ENCODE results near the gene SAPCD1.
A peak's percentile ranks its signal among the peaks of the same experiment; 100 is the strongest.
"Not testable (repeated sequence)": the region's sequence is repeated elsewhere in the genome, so short reads cannot be mapped to it uniquely, and the experiment has no call there.

Gene SAPCD1

DNA sequence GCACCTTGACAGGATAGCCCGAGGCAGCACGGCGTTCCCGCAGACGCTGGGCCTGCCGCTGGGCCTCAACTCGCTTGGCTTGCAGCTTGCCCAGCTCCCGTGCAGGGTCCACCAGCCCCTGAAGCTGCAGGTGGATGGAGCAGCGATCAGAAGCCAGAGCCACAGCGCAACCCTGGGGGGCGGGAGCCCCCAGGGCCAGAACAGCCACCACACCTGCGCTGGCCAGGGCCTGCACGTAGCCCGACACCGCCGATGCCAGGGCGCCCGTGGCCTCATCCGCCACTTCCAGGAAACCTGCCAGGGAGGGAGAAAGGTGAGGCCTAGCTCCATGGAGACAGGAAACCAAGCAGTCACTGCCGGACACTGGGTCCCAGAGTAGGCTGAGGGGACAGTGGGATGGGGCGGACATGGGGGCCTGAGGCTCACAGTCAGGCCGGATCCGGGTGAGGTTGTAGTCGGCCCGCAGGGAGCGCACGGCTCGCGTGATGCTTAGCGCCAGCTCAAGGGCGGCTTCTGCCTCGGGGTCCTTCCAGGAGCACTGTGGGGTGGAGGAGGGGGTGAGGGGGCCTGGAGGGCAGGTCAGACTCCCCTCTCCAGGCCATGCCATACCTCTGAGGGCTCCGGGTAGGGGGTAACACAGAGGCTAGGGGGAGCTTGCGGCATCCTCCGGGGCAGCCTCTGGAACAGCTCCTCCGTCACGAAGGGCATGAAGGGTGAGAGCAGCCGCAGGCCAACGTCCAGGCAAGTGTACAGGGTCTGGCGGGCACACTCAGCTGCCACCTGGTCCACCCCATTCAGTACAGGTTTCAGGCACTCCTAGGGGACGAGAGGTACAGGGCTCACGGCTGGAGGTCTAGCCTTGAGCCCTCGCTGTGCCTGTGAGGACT, 16.8 kb downstream of the SAPCD1 start:
- DNase-seq (ENCODE audit: low read depth), result no peak

GRCh38 chr6:31779908-31780307, 17.5 kb downstream of the SAPCD1 start:
- DNase-seq (ENCODE audit: low read depth), result no peak

DNA sequence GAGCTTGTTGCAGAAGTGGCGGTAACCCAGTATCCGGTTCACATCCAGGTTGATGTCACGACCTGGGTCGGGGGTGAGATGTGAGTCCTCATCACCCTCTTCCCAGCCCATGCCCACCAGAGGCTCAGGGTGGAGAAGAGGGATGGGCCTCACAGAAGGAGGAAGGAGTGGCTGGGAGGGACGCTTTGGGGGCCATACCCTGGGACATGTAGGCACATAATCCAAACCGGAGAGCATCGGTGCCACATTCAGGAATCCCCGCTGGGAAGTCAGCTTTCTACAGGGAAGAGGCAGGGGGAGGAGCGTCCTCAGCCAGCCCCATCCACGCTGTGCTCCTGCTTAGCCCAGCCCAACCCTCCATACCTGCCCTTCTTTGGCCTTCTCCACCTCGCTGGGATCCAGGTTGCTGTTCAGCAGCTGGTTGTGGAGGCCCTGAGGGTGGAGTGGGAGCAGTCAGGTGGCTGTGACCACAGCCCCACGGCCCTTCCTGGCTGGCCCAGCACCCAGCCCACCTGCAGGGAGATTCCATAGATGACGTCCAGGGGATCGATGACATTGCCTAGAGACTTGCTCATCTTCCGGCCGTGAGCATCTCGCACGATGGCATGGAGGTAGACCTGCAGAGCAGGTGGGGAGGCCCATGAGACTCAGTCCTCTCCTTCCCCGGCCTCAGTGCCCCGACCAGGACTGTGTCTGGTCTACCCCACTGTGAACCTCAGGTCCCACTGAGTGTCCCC, 18.2 kb downstream of the SAPCD1 start:
- DNase-seq (ENCODE audit: low read depth), result no peak

GRCh38 chr6:31781244-31782125, 19.0 kb downstream of the SAPCD1 start:
- no peak for DNase-seq (ENCODE audit: low read depth)

DNA sequence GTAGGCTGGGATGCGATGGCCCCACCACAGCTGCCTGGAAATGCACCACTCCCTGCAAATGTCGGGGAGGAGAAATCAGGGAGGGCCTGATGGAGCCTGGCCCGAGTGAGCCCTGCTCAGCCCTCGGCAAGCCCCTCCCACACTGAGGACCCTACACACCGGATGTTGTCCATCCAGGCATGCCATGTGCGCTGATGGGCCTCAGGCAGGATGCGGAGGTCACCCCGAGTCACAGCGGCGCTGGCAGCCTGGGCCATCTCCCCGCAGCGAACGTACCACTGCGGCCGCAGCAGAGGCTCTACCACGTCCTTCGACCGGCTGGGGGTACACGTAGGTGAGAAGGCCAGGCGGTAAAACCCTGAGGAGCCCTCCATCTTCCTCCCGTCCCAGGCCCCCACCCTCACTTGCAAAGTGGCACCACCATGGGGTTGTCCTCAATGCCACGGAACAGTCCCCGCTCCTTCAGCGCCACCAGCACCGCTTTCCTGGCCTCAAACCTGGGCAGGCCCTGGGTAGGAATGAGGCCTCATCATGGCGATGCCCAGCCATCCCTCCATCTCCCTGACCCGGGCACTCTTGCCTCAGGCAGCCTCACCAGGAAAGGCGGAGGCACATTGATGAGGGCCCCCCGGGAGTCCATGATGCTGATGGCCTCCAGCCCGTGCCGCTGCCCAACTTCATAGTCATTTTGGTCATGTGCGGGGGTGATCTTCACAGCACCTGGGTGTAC, 19.8 kb downstream of the SAPCD1 start:
- DNase-seq (ENCODE audit: low read depth), result no peak

DNA sequence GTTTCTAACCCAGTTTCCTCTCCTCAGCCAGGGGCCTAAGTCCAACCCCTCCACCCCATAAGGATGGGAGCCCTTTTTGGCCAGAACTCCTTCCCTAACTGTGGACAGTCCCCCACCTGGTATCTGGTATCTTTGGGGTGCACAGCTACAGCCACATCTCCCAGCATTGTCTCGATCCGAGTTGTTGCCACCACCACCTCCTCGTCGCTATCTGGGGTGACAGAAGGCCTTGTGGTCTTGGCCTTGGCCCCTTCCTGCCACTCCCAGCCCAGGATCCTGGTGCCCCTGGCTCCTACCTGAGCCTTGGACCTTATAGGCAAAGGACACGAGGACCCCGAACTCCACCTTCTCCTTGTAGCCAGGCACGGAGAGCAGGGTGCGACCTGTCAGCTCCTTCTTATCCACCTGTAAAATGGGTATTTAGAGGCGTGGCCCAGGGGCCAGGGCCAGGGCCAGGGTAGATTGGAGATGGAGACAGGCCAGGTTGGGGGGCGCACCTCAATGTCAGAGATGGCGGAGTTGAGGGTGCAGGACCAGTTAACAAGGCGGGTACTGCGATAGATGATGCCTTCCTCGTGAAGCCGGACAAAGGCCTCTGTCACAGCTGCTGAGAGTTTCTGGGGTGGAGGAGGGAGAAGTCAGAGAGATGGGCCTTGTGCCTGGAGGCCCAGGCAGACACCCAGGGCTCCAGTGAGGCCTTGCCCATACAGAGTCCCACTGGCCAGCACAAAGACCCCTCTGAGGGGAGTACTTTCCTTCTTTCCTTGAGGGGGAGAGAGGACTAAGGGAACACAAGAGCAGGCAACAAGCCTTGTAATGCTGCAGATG, 21.9 kb downstream of the SAPCD1 start:
- no peak for DNase-seq (ENCODE audit: low read depth)

DNA sequence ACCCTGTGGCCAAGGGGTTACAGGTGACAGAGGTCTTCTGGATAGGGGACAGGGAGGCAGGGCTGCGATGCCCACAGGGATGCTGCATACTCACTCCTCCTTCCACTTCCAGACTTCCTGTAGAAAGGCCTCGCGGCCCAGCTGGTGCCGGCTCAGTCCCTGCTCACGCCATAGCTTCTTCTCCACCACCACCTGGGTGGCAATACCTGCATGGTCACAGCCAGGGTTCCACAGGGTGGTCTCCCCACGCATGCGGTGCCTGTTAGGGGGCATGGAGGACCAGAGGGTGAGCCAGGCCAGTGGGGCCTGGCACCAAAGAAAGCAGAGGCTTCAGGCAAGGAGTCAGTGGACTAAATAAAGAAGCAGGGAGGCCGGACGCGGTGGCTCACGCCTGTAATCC, 23.0 kb downstream of the SAPCD1 start:
- DNase-seq (ENCODE audit: low read depth), result no peak

DNA sequence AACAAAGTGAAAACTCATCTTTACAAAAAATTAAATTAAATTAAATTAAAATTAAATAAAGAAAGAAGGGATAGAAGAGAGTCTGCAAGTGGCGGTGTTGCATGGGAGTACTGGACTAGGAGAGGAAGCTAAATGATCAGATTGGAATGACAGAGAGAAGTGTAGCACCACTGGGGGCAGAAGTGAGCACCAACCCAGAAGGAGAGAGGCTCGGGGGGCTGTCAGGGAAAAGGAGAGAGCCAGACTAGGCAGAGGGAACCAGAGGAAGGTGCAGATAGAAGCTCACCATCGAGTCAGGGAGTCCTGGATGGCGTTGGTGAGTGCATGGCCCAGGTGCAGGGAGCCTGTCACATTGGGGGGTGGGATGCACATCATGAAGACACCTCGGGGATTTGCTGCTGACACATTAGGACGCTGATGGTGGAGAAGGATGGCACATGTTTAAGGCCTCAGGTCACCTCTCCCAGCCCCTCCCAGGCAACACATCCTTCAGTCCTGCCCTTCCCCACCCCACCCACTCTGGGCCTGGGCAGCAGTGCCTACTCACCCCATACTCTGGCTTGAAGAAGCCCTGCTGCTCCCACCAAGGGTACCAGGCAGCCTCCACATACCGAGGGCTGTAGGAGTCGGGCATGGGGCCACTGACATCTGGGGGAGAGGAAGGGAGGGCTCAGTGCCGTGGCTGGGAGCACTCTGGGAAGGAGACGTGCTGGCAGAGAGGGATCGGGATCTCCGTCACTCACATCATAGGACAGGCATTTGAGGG, 29.1 kb downstream of the SAPCD1 start:
- DNase-seq (ENCODE audit: low read depth), result no peak

DNA sequence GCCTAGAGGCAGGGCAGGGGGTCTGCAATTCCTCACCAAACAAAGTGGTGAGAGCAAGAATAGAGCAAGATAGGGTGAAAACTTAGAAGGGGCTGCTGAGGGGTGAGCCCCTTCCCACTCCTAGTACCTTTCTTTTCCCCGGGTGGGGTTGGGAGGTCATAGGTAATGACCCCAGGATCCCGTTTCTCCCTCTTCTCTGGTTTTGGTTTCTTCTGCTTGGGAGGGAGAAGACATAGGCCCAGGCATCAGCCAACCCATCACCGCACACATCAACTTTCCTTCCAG, 29.6 kb downstream of the SAPCD1 start:
- no peak for DNase-seq (ENCODE audit: low read depth)

DNA sequence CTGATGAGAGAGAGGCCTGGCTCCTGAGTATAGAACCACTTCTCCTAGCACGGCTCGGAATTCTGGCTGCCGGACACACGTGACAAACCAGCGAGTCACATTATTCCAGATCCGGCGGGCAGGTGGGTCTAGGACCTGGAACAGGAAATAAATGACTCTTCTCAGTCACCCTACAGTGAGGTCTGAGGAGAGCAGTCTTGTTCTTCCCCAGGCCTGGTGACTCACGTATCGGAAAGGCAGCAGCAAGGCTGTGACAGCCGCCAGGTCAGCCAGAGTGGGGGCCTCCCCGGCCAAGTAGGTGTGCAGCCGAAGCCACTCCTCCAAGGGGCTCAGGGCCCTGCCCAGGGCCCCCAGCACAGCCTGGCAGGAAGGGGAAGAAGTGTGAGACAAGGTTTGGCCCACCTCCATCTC, 30.3 kb downstream of the SAPCD1 start:
- DNase-seq (ENCODE audit: low read depth), result no peak

DNA sequence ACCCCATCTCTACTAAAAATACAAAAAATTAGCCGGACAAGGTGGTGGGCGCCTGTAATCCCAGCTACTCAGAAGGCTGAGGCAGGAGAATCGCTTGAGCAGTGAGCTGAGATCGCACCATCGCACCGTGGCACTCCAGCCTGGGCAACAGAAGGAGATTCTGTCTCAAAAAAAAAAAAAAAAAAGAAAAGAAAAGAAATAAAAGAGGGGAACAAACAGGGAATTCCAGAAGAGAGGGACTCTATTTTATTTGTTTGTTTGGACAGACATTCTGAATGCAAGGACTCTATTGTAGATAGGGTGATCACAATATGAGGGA, 31.4 kb downstream of the SAPCD1 start:
- not testable (repeated sequence) for DNase-seq (ENCODE audit: low read depth)

DNA sequence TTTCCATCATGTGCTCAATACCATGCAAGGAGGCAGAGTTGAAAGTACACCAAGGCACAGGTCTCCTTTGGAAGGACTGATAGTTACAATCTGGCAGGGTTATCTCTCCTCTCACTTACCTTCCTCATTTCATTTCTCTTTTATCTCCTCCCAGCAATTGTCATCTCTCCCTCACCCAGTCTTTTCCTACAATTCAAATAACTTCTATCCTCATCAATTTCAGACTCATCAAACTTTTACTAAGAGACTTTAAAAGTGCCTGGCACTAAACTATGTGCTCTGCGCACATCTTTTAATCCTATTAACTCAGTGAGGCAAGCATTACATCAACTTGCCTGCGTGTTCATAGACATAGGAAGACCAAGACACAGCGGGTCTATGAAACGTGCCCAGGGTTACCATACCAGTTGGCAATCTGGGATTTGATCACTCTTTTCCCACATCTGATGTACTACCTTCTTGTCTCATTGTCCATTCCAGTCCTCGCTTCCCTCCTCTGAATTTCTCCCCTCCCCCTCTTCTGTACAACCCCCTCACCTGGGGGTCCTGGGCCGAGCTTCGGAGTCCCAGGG, 31.9 kb downstream of the SAPCD1 start:
- DNase-seq (ENCODE audit: low read depth), result no peak

DNA sequence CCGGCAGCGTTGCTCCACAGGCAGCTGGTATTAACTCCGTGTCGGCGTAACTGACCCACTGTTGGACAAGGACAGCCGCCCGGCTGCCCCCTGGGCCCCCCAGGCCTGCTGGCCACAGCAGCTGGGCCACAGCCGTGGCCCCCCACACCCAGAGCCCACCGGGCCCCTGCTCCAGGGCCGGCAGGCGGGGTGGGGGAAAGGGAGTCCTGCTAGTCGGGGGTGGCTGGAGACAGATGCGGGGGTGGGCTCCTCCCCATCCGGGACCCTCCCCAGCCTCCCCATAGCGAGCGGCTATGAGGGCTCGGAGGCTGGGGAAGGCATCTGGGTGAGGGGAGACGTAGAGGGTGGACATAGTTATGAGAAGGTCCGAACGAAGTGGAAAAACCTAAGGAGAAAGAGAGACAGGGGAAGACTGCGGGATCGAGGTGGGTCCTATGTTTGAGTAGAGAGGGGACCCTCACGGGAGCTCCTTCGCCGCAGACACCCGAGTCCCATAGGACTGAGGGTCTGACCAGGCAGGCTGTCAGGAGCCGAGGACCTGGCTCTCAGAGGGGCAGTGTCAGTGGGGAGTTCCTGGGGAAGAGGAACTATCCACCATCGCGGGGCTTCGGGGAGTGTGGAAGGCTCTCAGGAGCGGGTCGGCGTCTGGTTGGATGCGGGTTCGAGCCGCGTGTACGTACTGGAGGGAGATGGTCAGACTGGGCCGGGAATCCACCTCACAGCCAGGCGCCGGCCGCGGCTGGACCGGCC, 32.6 kb downstream of the SAPCD1 start:
- no peak for DNase-seq (ENCODE audit: low read depth)

DNA sequence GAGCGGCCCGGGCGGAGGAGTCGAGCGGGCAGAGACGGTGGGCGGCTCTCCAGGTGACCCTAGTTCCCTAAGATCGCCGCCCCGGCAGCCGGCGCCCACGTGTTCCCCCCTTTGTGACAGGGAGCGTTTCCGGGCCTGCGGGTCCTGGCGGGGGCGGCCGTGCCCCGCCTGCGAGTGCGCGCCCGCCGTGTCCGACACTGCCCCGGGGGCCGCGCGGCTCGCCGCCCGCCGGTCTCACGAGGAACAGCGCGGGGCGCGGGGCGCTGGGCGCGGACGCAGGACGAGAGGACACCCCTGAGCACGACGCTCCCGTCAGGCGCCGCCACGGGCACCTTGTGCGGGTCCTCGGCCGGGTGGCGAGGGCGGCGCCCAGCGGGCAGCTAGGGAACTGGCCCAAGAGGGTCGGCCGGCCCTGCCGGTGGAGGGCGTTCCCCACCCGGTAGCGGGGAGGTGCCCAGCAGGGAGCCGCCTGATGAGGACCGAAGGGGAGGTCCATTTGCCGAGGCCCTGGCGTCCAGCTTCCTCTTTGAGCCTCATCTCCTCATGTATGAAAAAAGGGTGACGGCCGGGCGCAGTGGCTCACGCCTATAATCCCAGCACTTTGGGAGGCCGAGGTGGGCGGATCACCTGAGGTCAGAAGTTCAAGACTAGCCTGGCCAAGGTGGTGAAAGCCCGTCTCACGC, 33.3 kb downstream of the SAPCD1 start, which contains the start of gene VARS1:
VARS1 (minus strand) TSS at position 137 of the 683 bp plus-strand sequence. CDS start 535 bp downstream, outside the sequence.
- peak; percentile 75 for DNase-seq (ENCODE audit: low read depth)

GRCh38 chr6:31796993-31797385, 34.5 kb downstream of the SAPCD1 start:
- DNase-seq (ENCODE audit: low read depth), result no peak

DNA sequence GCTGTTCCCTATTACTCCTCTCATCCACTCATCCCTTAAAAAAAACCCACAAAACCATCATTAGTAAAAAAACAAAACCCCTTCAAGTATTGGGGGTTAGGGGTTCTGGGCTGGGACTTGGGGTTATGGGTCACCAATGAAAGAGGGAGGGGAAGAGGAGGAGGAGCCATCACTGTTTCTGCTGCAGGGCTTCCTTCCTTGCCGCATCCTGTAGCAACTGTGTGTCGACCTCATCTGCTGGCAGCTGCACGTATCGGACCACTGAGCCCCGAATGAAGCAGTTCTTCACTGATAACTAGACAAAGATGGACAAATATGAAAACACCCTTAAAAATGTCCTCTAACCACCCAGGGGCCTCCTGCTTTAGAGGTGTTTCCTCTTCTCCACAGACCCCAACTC, 35.1 kb downstream of the SAPCD1 start:
- no peak for DNase-seq (ENCODE audit: low read depth)

DNA sequence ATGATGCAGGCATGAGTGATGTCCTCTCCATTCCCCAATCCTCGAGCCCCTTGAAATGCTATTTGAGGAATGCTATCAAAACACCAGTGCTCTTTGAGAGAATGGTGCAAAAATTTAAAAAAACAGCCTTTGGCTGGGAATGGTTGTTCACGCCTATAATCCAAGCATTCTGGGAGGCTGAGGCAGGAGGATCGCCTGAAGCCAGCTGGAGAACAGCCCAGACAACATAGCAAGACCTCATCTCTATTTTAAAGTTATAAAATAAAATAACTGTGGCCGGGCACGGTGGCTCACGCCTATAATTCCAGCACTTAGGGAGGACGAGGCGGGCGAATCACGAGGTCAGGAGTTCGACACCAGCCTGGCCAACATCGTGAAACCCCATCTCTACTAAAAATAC, 37.3 kb downstream of the SAPCD1 start:
- no peak for DNase-seq (ENCODE audit: low read depth)

All from activated T-cell treated with anti-CD3 and anti-CD28 coated beads for 24 hours (primary cell).